ENCODE measurements around the gene MRPS18B. TPM values are rescaled to one million over a fixed set of nuclear protein-coding genes. Genes with fewer than 3 reads are reported as not detected.

The MRPS18B gene
- total RNA-seq, 4 donors from 2014 or later: 35.0 to 41.2 (median 36.7) TPM

GRCh38 chr6:30611856-30612194 lies 5.8 kb upstream of the MRPS18B start:
- H3K4me1 ChIP-seq: peaks cover 30 to 74% (median 35%) of the 10 kb centered on the region in 3 donors
- no peak overlapping the region for H3K4me3 ChIP-seq
- H3K27ac ChIP-seq: peak overlapping the region in 3 of 4 donors; percentile 39 to 92 (median 76)
- ATAC-seq: no peak
- H3K36me3 ChIP-seq: peaks cover 0 to 35% of the 10 kb centered on the region in 2 donors
- H3K9me3 ChIP-seq: no peaks in the 10 kb centered on the region
- 59 to 61% methylated on average over 2 of the region's 2 CpGs for WGBS, 2 donors (ENCODE audit: low coverage in 1 of 2)
- TF ChIP-seq CTCF (IDR thresholded peaks at IDR 0.05): no peak
- no peak for TF ChIP-seq POLR2AphosphoS5 (IDR thresholded peaks at IDR 0.05)
- TF ChIP-seq POLR2A (IDR thresholded peaks at IDR 0.05): no peak
- TF ChIP-seq EP300 (IDR thresholded peaks at IDR 0.05): no peak
- no peaks in the 10 kb centered on the region for H3K27me3 ChIP-seq

GRCh38 chr6:30612213-30612612 lies 5.4 kb upstream of the MRPS18B start:
- TF ChIP-seq CTCF (IDR thresholded peaks at IDR 0.05) (peak in 3 of 4 experiments; percentile 7 to 38 (median 35)), POLR2AphosphoS5 (IDR thresholded peaks at IDR 0.05) (no peak)
- no peak overlapping the region for H3K4me3 ChIP-seq
- H3K9me3 ChIP-seq: no peaks in the 10 kb centered on the region
- 44 to 67% methylated on average over 1 of the region's 1 CpG for WGBS, 2 donors (ENCODE audit: low coverage in 1 of 2)
- H3K27me3 ChIP-seq: no peaks in the 10 kb centered on the region
- peaks cover 0 to 31% of the 10 kb centered on the region in 2 donors for H3K36me3 ChIP-seq
- no peak for ATAC-seq
- peak overlapping the region in 3 of 4 donors; percentile 76 to 95 (median 92) for H3K27ac ChIP-seq
- peaks cover 30 to 71% (median 35%) of the 10 kb centered on the region in 3 donors for H3K4me1 ChIP-seq

- Histone ChIP-seq H3K36me3 (peaks cover 0 to 26% of the 10 kb centered on the region in 2 donors), H3K4me3 (no peak overlapping the region), H3K4me1 (peaks cover 30 to 66% (median 35%) of the 10 kb centered on the region in 3 donors), H3K27me3 (no peaks in the 10 kb centered on the region), H3K27ac (peak overlapping the region; percentile 76 to 99 (median 94)), H3K9me3 (no peaks in the 10 kb centered on the region)
- no peak for ATAC-seq
- 27 to 35% methylated on average over 5 to 6 of the region's 6 CpGs for WGBS, 2 donors (ENCODE audit: low coverage in 1 of 2)
- no peak for TF ChIP-seq EP300 (IDR thresholded peaks at IDR 0.05)
- TF ChIP-seq POLR2AphosphoS5 (IDR thresholded peaks at IDR 0.05): peak; percentile 34
- TF ChIP-seq CTCF (IDR thresholded peaks at IDR 0.05): no peak
- no peak for TF ChIP-seq POLR2A (IDR thresholded peaks at IDR 0.05)
Observed at GRCh38 chr6:30612687-30613248, 4.9 kb upstream of the MRPS18B start.

- TF ChIP-seq EP300 (IDR thresholded peaks at IDR 0.05): no peak
- peak; percentile 10 for TF ChIP-seq POLR2AphosphoS5 (IDR thresholded peaks at IDR 0.05)
- TF ChIP-seq POLR2A (IDR thresholded peaks at IDR 0.05): peak; percentile 12
- TF ChIP-seq CTCF (IDR thresholded peaks at IDR 0.05): no peak
- H3K27ac ChIP-seq: peak overlapping the region; percentile 84 to 99 (median 94)
- H3K27me3 ChIP-seq: no peaks in the 10 kb centered on the region
- ATAC-seq: no peak
- peaks cover 0 to 19% of the 10 kb centered on the region in 2 donors for H3K36me3 ChIP-seq
- peak overlapping the region; percentile 76 to 85 for H3K4me3 ChIP-seq
- H3K9me3 ChIP-seq: no peaks in the 10 kb centered on the region
- H3K4me1 ChIP-seq: peaks cover 30 to 67% (median 36%) of the 10 kb centered on the region in 3 donors
Observed at GRCh38 chr6:30613251-30614043, 4.2 kb upstream of the MRPS18B start.

Data from gastroesophageal sphincter (tissue), 4 donors.